Midbrain (tissue), 1 donor: ENCODE data around the gene AGAP5.

Experiments
- DNase-seq: peaks from one replicate; lab custom pipeline; 2025; lab: John Stamatoyannopoulos, UW

AGAP5 gene

DNA sequence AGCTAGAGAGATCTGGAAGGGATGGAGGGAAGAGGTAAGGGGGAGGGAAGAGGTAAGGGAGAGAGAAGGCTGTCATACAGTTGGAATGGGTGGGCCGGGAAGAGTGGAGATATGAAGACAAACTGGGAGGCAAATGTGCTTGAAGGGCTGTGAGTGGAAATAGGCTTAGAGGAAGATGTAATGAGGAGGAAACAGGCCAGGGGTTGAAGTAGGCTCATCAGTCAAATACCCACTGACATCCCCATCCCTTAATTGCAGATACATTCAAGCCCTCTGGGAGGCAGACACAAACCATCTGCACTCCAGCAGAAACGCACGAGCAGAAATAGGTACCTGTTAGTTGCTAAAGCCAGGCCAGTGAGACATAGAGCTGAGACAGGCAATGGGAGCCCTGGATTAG, 44.2 kb downstream of the AGAP5 start:
- no peak for DNase-seq

- DNase-seq: no peak
Observed at GRCh38 chr10:73653195-73653594, 44.7 kb downstream of the AGAP5 start.

- DNase-seq: peak; percentile 9
Observed at GRCh38 chr10:73650537-73651331, 47.2 kb downstream of the AGAP5 start.

DNA sequence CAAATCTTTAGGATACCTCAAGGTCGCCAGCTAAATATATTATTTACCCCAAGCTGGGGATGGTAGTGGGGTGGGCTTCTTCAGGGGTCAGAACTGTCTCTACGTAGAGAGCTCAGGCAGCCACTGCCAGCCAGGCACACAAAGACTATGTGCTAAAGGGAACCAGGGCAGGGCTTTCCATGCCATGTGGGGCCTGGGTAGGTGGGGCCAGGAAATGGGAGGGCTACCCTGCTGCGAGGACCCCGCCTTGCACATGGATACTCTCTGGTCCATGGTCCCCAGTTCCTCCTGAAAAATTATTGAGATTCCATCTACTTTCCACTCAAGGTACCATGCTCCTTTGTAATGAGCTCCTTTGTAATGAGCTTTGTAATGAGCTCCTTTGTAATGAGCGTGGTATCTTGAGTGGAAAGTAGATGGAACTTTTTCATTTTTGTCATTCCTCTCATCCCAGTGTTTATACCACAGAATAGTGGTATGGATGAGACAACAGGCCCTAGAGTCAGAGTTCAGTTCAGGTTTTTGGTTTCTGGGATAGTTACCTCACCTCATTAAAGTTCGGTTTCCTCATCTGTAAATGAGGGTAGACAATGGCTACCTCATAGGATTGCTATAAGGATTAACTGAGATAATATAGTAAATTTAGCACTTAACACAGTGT, 47.9 kb downstream of the AGAP5 start:
- DNase-seq: no peak

GRCh38 chr10:73648975-73649829, 48.7 kb downstream of the AGAP5 start:
- no peak for DNase-seq

DNA sequence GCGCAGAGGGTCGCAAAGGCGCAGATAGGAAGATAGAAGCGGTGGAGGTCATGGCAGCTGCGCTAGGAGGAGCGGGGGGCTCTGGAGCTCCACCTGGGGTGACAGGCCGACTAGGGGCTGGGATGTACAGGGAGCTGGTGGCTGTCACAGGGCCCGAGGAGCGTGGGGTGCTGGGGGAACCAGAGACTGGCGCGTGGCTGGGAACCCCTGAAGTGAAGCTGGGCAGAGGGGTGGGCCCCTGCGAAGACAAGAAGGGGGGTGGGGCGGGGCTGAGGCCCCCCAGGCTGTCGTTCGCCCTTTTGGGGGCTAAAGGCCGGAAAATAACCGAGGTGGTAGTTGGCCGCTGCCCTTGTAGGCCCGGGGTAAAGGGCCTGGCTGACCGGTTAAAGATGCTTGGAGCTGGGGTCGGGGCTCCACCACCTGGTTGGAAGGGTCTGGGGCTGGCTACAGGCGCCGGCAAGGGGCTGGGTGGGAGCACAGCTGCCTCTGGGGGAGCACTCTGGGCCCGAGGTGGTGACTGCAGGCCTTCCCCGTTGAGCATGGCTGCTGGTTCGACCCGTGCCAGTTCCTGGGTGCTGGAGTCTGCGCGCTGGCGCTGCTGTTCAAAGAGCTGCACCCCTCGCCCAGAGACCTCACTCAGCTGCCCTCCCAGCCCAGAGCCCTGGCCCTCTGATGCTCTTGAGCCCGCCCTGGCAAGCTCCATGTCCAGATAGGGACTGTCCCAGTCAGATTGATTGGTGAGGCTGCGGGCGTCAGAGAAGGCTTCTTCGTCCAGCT, 49.8 kb downstream of the AGAP5 start:
- DNase-seq: no peak

GRCh38 chr10:73647211-73647874, 50.6 kb downstream of the AGAP5 start:
- peak; percentile 26 for DNase-seq

DNA sequence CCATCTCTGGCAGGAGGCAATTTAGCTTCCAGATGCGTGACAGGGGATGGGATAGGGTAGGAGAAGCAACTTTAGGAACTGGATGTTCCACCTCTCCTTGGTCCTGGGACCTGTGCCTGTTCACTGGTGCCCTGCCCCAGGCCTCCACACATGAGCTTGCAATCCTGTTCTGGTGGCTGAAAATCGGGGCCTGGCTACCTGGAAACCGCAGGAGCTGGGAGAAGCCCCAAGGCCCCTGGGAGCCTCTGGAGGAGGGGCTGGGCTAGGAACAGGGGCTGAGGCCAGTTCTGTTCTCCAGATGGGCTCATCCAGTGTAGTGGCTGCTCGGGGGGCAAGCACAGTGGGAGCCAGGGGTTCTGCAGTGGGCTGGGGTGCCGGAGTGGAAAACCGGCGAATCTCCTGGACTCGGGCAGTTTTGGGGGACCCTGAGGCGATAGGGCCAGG, 51.3 kb downstream of the AGAP5 start:
- DNase-seq: no peak

DNA sequence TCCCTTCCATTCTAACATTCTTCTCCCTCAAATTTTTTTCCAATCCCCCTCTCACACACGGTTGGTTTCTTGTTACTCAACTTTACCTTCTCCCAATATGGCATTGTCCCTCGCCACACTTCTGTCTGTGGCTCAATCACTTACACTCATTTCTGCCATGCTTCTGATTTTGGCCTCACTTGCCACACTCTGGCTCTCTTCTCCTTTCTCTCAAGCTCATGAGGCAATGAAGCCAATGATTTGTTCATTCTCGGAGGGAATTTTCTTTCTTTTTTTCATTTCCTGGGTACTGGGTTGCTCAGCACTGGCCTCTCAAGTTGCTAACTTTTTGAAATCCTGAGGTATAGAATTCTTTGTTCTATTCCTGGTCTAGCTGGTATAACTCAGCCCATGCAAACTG, 52.7 kb downstream of the AGAP5 start:
- no peak for DNase-seq

GRCh38 chr10:73644767-73645166, 53.1 kb downstream of the AGAP5 start:
- no peak for DNase-seq

GRCh38 chr10:73644015-73644743, 53.7 kb downstream of the AGAP5 start:
- peak; percentile 77 for DNase-seq

DNA sequence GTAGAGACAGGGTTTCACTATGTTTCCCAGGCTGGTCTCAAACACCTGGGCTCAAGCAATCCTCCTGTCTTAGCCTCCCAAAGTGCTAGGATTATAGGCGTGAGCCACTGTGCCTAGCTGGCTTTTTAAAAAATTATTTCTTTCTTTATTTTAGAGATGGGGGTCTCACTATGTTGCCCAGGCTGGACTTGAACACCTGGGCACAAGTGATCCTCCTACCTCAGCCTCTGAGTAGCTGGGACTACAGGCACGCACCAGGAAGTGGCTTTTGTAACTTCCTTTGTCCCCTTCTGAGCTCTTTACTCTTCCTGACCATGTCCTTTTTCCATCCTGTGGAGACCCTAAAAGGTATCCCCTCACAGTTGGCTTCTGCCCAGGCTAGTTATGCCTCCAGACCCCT, 54.5 kb downstream of the AGAP5 start:
- no peak for DNase-seq

DNA sequence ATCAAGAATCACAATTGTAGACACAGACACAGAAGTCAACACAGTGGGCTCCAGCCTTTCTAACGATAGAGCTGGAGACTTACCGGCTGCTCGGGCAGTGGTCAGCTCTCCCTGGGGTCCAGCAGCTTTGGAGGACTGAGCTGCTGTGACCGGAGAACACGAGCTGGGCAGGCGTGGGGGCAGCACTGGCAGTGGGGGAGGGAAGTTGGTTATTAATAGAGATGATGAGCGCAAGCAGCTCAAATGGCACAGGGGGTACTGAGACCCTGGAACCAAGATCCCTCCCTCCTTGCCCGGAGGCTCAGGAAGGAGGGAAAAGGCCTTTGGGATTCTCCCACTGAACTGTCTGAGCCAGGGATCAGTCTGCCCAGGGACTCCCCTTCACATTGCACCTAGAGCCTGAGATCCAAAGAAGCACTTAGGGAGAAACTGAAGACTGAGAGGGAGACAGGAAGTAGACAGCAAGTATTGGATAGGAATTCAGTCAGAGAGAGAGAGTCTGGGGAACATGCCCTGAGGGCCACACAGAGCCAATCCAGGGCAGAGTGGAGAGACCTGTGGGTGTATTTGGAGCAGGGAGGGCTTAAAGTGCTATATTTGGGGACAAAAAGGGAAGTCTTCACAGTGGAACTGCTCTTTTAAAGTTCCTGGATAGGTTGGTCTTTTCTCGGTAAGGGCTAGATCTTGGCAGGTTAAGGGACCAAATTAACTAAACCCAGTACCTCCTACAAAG, 56.4 kb downstream of the AGAP5 start, which contains the start of gene MYOZ1:
Gene MYOZ1, minus strand, starts transcription at position 147 of the 733 bp plus-strand sequence. CDS start 1,457 bp downstream, outside the sequence.
- DNase-seq: no peak

DNA sequence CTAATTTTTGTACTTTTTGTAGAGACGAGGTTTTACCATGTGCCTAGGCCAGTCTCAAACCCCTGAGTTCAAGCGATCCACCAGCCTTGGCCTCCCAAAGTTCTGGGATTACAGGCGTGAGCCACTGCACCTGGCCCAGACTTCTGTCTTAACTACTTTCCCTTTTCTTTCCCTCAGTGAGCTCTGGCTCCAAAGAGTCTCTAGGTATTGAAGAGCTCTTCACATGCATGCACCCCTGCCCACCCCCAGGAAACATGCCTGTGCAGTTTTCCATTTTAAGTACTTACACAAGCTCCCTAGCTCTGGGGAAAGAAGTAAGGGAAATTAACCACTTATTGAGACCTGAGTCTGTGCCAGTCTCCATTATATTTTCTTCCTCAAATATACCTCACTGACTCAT, 58.6 kb downstream of the AGAP5 start:
- no peak for DNase-seq

DNA sequence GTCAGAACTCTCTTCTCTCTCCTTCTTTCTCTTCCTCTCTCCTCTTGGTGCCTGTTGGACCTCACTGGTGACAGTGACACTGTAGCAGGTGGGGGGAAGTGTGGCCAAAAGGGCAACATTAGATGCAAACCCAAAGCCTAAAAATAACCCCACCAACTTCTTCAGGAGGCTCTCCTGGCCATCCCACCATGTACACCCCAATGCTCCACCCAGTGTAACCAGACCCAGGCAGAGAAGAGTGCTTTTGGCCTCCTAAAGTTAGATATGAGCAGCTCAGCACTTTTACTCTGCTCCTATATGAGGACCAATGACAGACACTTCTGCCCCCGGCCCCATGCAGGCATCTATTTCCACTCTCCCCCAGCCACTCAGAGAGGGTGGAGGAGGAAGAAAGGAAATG, 62.1 kb downstream of the AGAP5 start:
- no peak for DNase-seq

DNA sequence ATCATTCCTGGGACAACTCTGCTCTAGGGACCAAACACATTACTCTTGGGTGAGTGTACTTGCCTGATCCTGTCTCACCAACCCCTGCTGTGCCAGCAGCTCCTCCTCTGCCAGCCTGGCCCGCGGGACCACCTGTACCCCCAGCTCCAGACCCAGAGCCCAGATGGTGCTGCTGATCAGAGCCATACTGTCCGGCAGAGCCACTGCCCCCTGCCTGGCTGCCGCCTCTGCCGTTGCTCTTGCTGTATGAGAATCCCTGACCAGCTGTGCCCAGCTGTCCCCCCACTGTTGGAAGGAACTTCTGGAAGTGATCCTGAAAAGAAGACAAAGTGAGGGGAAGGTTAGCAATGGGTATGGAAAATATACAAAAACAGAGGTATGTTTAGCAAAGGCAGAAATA, 63.5 kb downstream of the AGAP5 start:
- no peak for DNase-seq

- DNase-seq: no peak
Observed at GRCh38 chr10:73629165-73629564, 68.7 kb downstream of the AGAP5 start.

GRCh38 chr10:73628405-73628804, 69.5 kb downstream of the AGAP5 start:
- no peak for DNase-seq

DNA sequence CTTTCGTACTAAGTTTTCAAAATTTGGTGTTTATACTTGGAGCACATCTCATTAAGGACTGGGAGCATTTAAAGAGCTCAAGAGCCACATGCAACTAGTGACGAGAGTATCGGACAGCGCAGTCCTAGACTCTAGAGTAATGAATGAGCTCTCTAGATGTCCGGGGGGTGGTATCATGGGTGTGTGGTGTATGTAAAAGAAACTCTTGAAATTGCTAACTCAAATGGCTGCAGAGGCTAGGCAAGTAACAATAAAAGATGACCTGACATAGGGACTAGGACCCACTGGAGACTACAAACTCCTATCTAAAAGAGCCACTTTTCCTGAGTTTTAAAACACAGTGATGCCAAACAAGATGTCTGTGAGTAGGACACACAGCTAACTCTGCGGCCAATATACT, 70.6 kb downstream of the AGAP5 start:
- DNase-seq: no peak
